IMR-90 (cell line): ENCODE measurements around the gene COQ4. TPM values are rescaled to one million over a fixed set of nuclear protein-coding genes. Genes with fewer than 3 reads are reported as not detected.
A peak's percentile ranks its signal among the peaks of the same experiment; 100 is the strongest.

Source experiments
- ATAC-seq: fragments of 200-7000 bp; cut with Tn5 transposase; 2 replicates; pipeline ENCODE4 v1.9.1; 2020; ENCODE audit warnings: low read depth, mild to moderate bottlenecking, moderate library complexity
- BruUV-seq: library from RNA; stranded (reverse); fragments of 400-500 nt; replicated peaks from 2 replicates; lab custom pipeline; 2021; lab: Mats Ljungman, UMichigan
- CTCF ChIA-PET: fragments of 300-600 bp; formaldehyde crosslinking; extraction: SDS; loops from one replicate; lab custom pipeline; 2021; ENCODE audit warnings: antibody characterized with exemption; lab: Yijun Ruan, JAX
- POLR2A ChIA-PET: fragments of 300-600 bp; sonication (Branson Sonifier 250); formaldehyde crosslinking; loops from one replicate; lab custom pipeline; 2022; ENCODE audit warnings: antibody characterized with exemption; ENCODE audit not compliant: unreplicated experiment; lab: Charles Lee
- DNase-seq: peaks from one replicate; pipeline ENCODE4 v3.0.0; 2013
- H2AFZ ChIP-seq: replicated peaks from 2 replicates; pipeline ENCODE3; 2013; ENCODE audit warnings: low read length, mild to moderate bottlenecking; ENCODE audit not compliant: poor library complexity
- H2AK5ac ChIP-seq: 2 replicates; pipeline ENCODE4 v1.6.1; 2013; ENCODE audit warnings: low read depth, low read length, inconsistent platforms
- H2AK9ac ChIP-seq: replicated peaks from 2 replicates; pipeline ENCODE3; 2013; ENCODE audit warnings: mild to moderate bottlenecking, low read depth, low read length, moderate library complexity; ENCODE audit not compliant: poor library complexity
- H2BK120ac ChIP-seq: 2 replicates; pipeline ENCODE4 v1.6.1; 2013; ENCODE audit warnings: low read depth, low read length, inconsistent platforms
- H2BK15ac ChIP-seq: 3 replicates; pipeline ENCODE4 v1.6.1; 2013; ENCODE audit warnings: low read depth, low read length, inconsistent platforms
- H2BK20ac ChIP-seq: 2 replicates; pipeline ENCODE4 v1.6.1; 2013; ENCODE audit warnings: low read depth, mild to moderate bottlenecking, inconsistent platforms, low read length, moderate library complexity
- H2BK5ac ChIP-seq: 2 replicates; pipeline ENCODE4 v1.6.1; 2013; ENCODE audit warnings: mild to moderate bottlenecking, low read depth, low read length, inconsistent platforms; ENCODE audit not compliant: poor library complexity, severe bottlenecking
- H3K14ac ChIP-seq: replicated peaks from 2 replicates; pipeline ENCODE4 v1.6.1; 2013; ENCODE audit warnings: low read depth, low read length, inconsistent platforms
- H3K18ac ChIP-seq: 2 replicates; pipeline ENCODE4 v1.6.1; 2013; ENCODE audit warnings: low read depth, low read length, control low read depth
- H3K23ac ChIP-seq: 2 replicates; pipeline ENCODE4 v1.6.1; 2013; ENCODE audit warnings: low read depth, low read length, inconsistent platforms
- H3K27ac ChIP-seq: 2 replicates; pipeline ENCODE4 v1.5.1; 2013; ENCODE audit warnings: mild to moderate bottlenecking, control low read depth, low read length; ENCODE audit not compliant: insufficient read depth
- H3K27me3 ChIP-seq: 2 replicates; pipeline ENCODE4 v1.6.1; 2013; ENCODE audit warnings: low read length; ENCODE audit not compliant: control insufficient read depth, insufficient read depth
- H3K36me3 ChIP-seq: 2 replicates; pipeline ENCODE4 v1.6.1; 2013; ENCODE audit warnings: low read length, mixed read lengths; ENCODE audit not compliant: control insufficient read depth, insufficient read depth
- H3K4ac ChIP-seq: 2 replicates; pipeline ENCODE4 v1.6.1; 2013; ENCODE audit warnings: low read depth, low read length, inconsistent platforms
- H3K4me1 ChIP-seq: 2 replicates; pipeline ENCODE4 v1.6.1; 2013; ENCODE audit warnings: low read length, mixed read lengths; ENCODE audit not compliant: control insufficient read depth, insufficient read depth
- H3K4me2 ChIP-seq: 2 replicates; pipeline ENCODE4 v1.6.1; 2013; ENCODE audit warnings: low read depth, mild to moderate bottlenecking, control low read depth, low read length, moderate library complexity
- H3K4me3 ChIP-seq: 2 replicates; pipeline ENCODE4 v1.5.1; 2013; ENCODE audit warnings: low read depth, mild to moderate bottlenecking, control low read depth, low read length, moderate library complexity; ENCODE audit not compliant: insufficient read depth
- H3K56ac ChIP-seq: 2 replicates; pipeline ENCODE4 v1.6.1; 2013; ENCODE audit warnings: low read length, inconsistent platforms; ENCODE audit not compliant: insufficient read depth; ENCODE audit errors: extremely low read depth
- H3K79me1 ChIP-seq, 2 experiments: 2 replicates each; pipeline ENCODE4 v1.6.1; 2013; ENCODE audit warnings: low read length in 2 of 2, inconsistent platforms in 1 of 2, low read depth in 1 of 2
- H3K9ac ChIP-seq: 2 replicates; pipeline ENCODE4 v1.6.1; 2013; ENCODE audit warnings: low read depth, low read length, control low read depth
- H3K9me1 ChIP-seq: 2 replicates; pipeline ENCODE4 v1.6.1; 2013; ENCODE audit warnings: low read length, inconsistent platforms; ENCODE audit not compliant: insufficient read depth
- H3K9me3 ChIP-seq: 2 replicates; pipeline ENCODE4 v1.6.1; 2013; ENCODE audit warnings: low read length; ENCODE audit not compliant: control insufficient read depth, insufficient read depth
- H4K20me1 ChIP-seq: 2 replicates; pipeline ENCODE4 v1.6.1; 2013; ENCODE audit warnings: low read length, inconsistent platforms; ENCODE audit not compliant: insufficient read depth
- H4K5ac ChIP-seq: 2 replicates; pipeline ENCODE4 v1.6.1; 2013; ENCODE audit warnings: mild to moderate bottlenecking, low read depth, low read length, control low read depth
- H4K8ac ChIP-seq, 2 experiments: 2 replicates each; pipeline ENCODE4 v1.6.1; 2013; ENCODE audit warnings: low read depth in 2 of 2, low read length in 2 of 2, control low read depth in 1 of 2, inconsistent platforms in 1 of 2
- H4K91ac ChIP-seq: 2 replicates; pipeline ENCODE4 v1.6.1; 2013; ENCODE audit warnings: low read depth, low read length, inconsistent platforms; ENCODE audit not compliant: insufficient read depth
- BHLHE40 ChIP-seq: fragments of 150-350 bp; IDR thresholded peaks from 2 replicates; pipeline ENCODE4 v1.6.1; 2016; ENCODE audit warnings: mild to moderate bottlenecking, low read depth, low read length
- CEBPB ChIP-seq: IDR thresholded peaks from 2 replicates; pipeline ENCODE4 v1.6.1; 2012; ENCODE audit warnings: low read depth, low read length, improper control_type of control experiment
- CHD1 ChIP-seq: IDR thresholded peaks from 2 replicates; pipeline ENCODE4 v1.6.1; 2012; ENCODE audit warnings: low read depth, low read length, improper control_type of control experiment
- FOS ChIP-seq: fragments of 150-350 bp; IDR thresholded peaks from 2 replicates; pipeline ENCODE4 v1.6.1; 2016; ENCODE audit warnings: low read depth, low read length
- MAFK ChIP-seq: IDR thresholded peaks from 2 replicates; pipeline ENCODE4 v1.6.1; 2012; ENCODE audit warnings: low read depth, low read length, improper control_type of control experiment
- MAZ ChIP-seq: IDR thresholded peaks from 2 replicates; pipeline ENCODE4 v1.6.1; 2012; ENCODE audit warnings: low read depth, mild to moderate bottlenecking, low read length, improper control_type of control experiment, moderate library complexity, borderline replicate concordance
- MXI1 ChIP-seq: IDR thresholded peaks from 2 replicates; pipeline ENCODE4 v1.6.1; 2012; ENCODE audit warnings: low read depth, mild to moderate bottlenecking, low read length, moderate library complexity, borderline replicate concordance
- NFE2L2 ChIP-seq: fragments of 150-350 bp; IDR thresholded peaks from 2 replicates; pipeline ENCODE4 v1.6.1; 2016; ENCODE audit warnings: low read depth, mild to moderate bottlenecking, low read length
- POLR2A ChIP-seq: IDR thresholded peaks from 2 replicates; pipeline ENCODE4 v1.6.1; 2012; ENCODE audit warnings: mild to moderate bottlenecking, low read depth, low read length
- RAD21 ChIP-seq: IDR thresholded peaks from 2 replicates; pipeline ENCODE4 v1.6.1; 2012; ENCODE audit warnings: low read length, improper control_type of control experiment
- RCOR1 ChIP-seq: IDR thresholded peaks from 2 replicates; pipeline ENCODE4 v1.6.1; 2012; ENCODE audit warnings: mild to moderate bottlenecking, low read length, improper control_type of control experiment; ENCODE audit not compliant: insufficient replicate concordance
- RFX5 ChIP-seq: IDR thresholded peaks from 2 replicates; pipeline ENCODE4 v1.8.0; 2012; ENCODE audit warnings: low read depth, mild to moderate bottlenecking, low read length, moderate library complexity
- SMC3 ChIP-seq: fragments of 150-350 bp; IDR thresholded peaks from 2 replicates; pipeline ENCODE4 v1.6.1; 2016; ENCODE audit warnings: low read depth, mild to moderate bottlenecking, antibody characterized with exemption, low read length, moderate library complexity
- WGBS, 2 experiments: methylation state at CpG; one replicate each; pipeline versions ENCODE4 v1.1.5 to v1.1.7; 2013; ENCODE audit warnings: missing lambda C conversion rate in 2 of 2; ENCODE audit not compliant: insufficient read length in 1 of 2; ENCODE audit errors: extremely low coverage in 2 of 2; 5-methylcytosine and 5-hydroxymethylcytosine counted together
- dilution Hi-C: fragments of 300-500 bp; cut with HindIII; formaldehyde crosslinking; loops from one replicate; pipeline ENCODE4 v1.14.3; 2018; ENCODE audit warnings: low sequenced_read_pairs; ENCODE audit not compliant: unreplicated experiment
- in situ Hi-C: fragments of 300-500 bp; cut with MboI; formaldehyde crosslinking; loops from 3 replicates; pipeline ENCODE4 v1.14.3; 2019; ENCODE audit warnings: low sequenced_read_pairs, inconsistent platforms, mixed read lengths
- intact Hi-C: fragments of 100-400 bp; cut with micrococcal nuclease; formaldehyde crosslinking; loops from 2 replicates; pipeline ENCODE4 v1.10.0; 2022
- polyA plus RNA-seq, 3 experiments: library from polyadenylated mRNA; depleted of rRNA; stranded (reverse); fragments of >200 nt; gene quantifications; 2 replicates each; pipeline ENCODE4 v1.2.3, GENCODE V29; 2012; ENCODE audit warnings: low replicate concordance in 1 of 3
- total RNA-seq: library from RNA; depleted of rRNA; stranded (reverse); fragments of >200 nt; gene quantifications from 2 replicates; pipeline ENCODE4 v1.2.3, GENCODE V29; 2012
- TF ChIP-seq, protein P1 (sequence below): fragments of 150-350 bp; IDR thresholded peaks from 2 replicates; pipeline ENCODE4 v1.6.1; 2016; ENCODE audit warnings: low read depth, mild to moderate bottlenecking, low read length, moderate library complexity, borderline replicate concordance
- TF ChIP-seq, protein P2 (sequence below): conservative IDR thresholded peaks from 2 replicates; pipeline ENCODE4 v1.5.1; 2012; ENCODE audit warnings: mild to moderate bottlenecking, low read depth, low read length, improper control_type of control experiment
- TF ChIP-seq, protein P3 (sequence below): fragments of 150-350 bp; IDR thresholded peaks from 2 replicates; pipeline ENCODE4 v1.6.1; 2017; ENCODE audit warnings: mild to moderate bottlenecking, antibody characterized with exemption, low read length, low read depth

COQ4 gene
- total and polyA plus RNA-seq, 2 of the 4 experiments (the other 2 are of a cell fraction) = 20.1 to 41.4 TPM

DNA sequence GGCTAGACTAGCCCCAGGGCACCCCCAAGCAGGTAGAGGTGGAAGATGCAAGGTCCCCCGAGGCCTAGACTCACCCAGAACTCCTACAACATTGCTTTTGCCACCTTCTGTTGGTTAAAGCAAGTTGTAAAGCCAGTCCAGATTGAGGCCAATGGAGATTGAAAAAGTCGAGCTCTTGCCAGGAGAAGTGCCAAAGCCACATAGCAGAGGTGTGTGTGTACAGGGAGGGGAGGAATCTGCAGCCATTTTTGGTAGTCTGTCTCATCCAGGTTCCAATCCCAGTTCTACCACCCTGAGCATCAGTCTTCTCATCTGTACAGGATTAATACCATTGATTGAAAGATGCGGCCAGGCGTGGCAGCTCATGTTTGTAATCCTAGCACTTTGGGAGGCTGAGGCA, 36.2 kb downstream of the COQ4 start:
- ChIA-PET CTCF (no interaction called here), POLR2A (no interaction called here)
- no peak overlapping the region for H3K27ac ChIP-seq
- no peak overlapping the region for H2AK5ac ChIP-seq
- BruUV-seq = no TSS peak
- H3K27me3 ChIP-seq = no peaks in the 10 kb centered on the region
- peaks cover 3% of the 10 kb centered on the region; the same call in 1 of the 2 replicates for H3K4me1 ChIP-seq
- H2AFZ ChIP-seq = no peak overlapping the region
- H2AK9ac ChIP-seq = peak overlapping the region; percentile 70
- no peak overlapping the region for H4K5ac ChIP-seq
- H4K20me1 ChIP-seq = no peaks in the 10 kb centered on the region
- H2BK5ac ChIP-seq = no peak overlapping the region
- no peak overlapping the region for H2BK120ac ChIP-seq
- no peak overlapping the region for H3K4me3 ChIP-seq
- H3K56ac ChIP-seq = no peak overlapping the region
- peaks cover 8% of the 10 kb centered on the region for H3K9me1 ChIP-seq
- H3K23ac ChIP-seq = no peak overlapping the region
- no peak overlapping the region for H3K4me2 ChIP-seq
- H4K8ac ChIP-seq = no peak overlapping the region
- H2BK20ac ChIP-seq = no peak overlapping the region
- no peak overlapping the region for H3K14ac ChIP-seq
- H3K18ac ChIP-seq = no peak overlapping the region
- DNase-seq (no peak), ATAC-seq (no peak)
- peak overlapping the region; percentile 13; the same call in 1 of the 2 replicates for H3K4ac ChIP-seq
- H2BK15ac ChIP-seq = no peak overlapping the region
- H3K79me1 ChIP-seq = no peaks in the 10 kb centered on the region; a peak in 1 of 4 replicates
- dilution Hi-C loops = no loop called here
- TF ChIP-seq RFX5 = no peak
- TF ChIP-seq CEBPB = no peak
- TF ChIP-seq NFE2L2 = no peak
- no peak for TF ChIP-seq MAZ
- TF ChIP-seq, protein P1, sequence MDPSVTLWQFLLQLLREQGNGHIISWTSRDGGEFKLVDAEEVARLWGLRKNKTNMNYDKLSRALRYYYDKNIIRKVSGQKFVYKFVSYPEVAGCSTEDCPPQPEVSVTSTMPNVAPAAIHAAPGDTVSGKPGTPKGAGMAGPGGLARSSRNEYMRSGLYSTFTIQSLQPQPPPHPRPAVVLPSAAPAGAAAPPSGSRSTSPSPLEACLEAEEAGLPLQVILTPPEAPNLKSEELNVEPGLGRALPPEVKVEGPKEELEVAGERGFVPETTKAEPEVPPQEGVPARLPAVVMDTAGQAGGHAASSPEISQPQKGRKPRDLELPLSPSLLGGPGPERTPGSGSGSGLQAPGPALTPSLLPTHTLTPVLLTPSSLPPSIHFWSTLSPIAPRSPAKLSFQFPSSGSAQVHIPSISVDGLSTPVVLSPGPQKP = no peak
- no peak for TF ChIP-seq BHLHE40
- TF ChIP-seq MAFK = no peak
- TF ChIP-seq MXI1 = no peak
- no peak for TF ChIP-seq CHD1
- TF ChIP-seq, protein P2, sequence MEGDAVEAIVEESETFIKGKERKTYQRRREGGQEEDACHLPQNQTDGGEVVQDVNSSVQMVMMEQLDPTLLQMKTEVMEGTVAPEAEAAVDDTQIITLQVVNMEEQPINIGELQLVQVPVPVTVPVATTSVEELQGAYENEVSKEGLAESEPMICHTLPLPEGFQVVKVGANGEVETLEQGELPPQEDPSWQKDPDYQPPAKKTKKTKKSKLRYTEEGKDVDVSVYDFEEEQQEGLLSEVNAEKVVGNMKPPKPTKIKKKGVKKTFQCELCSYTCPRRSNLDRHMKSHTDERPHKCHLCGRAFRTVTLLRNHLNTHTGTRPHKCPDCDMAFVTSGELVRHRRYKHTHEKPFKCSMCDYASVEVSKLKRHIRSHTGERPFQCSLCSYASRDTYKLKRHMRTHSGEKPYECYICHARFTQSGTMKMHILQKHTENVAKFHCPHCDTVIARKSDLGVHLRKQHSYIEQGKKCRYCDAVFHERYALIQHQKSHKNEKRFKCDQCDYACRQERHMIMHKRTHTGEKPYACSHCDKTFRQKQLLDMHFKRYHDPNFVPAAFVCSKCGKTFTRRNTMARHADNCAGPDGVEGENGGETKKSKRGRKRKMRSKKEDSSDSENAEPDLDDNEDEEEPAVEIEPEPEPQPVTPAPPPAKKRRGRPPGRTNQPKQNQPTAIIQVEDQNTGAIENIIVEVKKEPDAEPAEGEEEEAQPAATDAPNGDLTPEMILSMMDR = no peak
- no peak for TF ChIP-seq RAD21
- no peak for TF ChIP-seq SMC3
- no peak for TF ChIP-seq FOS
- TF ChIP-seq POLR2A = no peak
- TF ChIP-seq, protein P3, sequence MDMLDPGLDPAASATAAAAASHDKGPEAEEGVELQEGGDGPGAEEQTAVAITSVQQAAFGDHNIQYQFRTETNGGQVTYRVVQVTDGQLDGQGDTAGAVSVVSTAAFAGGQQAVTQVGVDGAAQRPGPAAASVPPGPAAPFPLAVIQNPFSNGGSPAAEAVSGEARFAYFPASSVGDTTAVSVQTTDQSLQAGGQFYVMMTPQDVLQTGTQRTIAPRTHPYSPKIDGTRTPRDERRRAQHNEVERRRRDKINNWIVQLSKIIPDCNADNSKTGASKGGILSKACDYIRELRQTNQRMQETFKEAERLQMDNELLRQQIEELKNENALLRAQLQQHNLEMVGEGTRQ = no peak
- TF ChIP-seq RCOR1 = no peak
- 67% methylated on average over 1 of the region's 4 CpGs; no CpG with 5 or more reads in 1 of the 2 experiments for WGBS, 2 experiments
- H3K9ac ChIP-seq = no peak overlapping the region
- H3K9me3 ChIP-seq = no peaks in the 10 kb centered on the region
- intact Hi-C loops = no loop called here
- in situ Hi-C loops = no loop called here
- H4K91ac ChIP-seq = no peak overlapping the region
- H3K36me3 ChIP-seq = peaks cover 18% of the 10 kb centered on the region
